Measurements from ENCODE around the gene PRKAG2.
"Not testable (repeated sequence)": the region's sequence is repeated elsewhere in the genome, so short reads cannot be mapped to it uniquely, and the experiment has no call there.

Gene PRKAG2

GRCh38 chr7:151575410-151575809 is 301.5 kb downstream of the PRKAG2 start:
- no peak for FAIRE-seq
- TF ChIP-seq CTCF (IDR thresholded peaks at IDR 0.05; ENCODE audit: insufficient read depth, missing control alignments): no peak
- DNase-seq (ENCODE audit: insufficient read length, low spot score): no peak

DNA sequence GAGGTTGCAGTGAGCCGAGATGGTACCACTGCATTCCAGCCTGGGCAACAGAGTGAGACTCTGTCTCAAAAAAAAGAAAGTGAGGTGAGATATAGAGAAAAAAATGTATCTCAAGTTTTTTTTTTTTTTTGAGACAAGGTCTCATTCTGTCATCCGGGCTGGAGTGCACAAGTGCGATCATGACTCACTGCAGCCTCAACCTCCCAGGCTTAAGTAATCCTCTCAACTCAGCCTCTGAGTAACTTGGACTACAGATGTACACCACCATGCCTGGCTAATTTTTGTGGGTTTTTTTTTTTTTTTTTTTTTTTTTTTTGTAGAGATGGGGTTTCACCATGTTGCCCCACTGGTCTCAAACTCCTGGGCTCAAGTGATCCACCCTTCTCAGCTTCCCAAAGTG is 303.9 kb downstream of the PRKAG2 start:
- DNase-seq (ENCODE audit: insufficient read length, low spot score); FAIRE-seq: not testable (repeated sequence)

- DNase-seq (ENCODE audit: insufficient read length, low spot score): no peak
- FAIRE-seq: no peak
- TF ChIP-seq CTCF (IDR thresholded peaks at IDR 0.05; ENCODE audit: insufficient read depth, missing control alignments): no peak
These were observed 304.8 kb downstream of the PRKAG2 start for GRCh38 chr7:151572136-151572535.

GRCh38 chr7:151571471-151571870 is 305.4 kb downstream of the PRKAG2 start:
- FAIRE-seq (no peak), DNase-seq (ENCODE audit: insufficient read length, low spot score) (no peak)
- no peak for TF ChIP-seq CTCF (IDR thresholded peaks at IDR 0.05; ENCODE audit: insufficient read depth, missing control alignments)

DNA sequence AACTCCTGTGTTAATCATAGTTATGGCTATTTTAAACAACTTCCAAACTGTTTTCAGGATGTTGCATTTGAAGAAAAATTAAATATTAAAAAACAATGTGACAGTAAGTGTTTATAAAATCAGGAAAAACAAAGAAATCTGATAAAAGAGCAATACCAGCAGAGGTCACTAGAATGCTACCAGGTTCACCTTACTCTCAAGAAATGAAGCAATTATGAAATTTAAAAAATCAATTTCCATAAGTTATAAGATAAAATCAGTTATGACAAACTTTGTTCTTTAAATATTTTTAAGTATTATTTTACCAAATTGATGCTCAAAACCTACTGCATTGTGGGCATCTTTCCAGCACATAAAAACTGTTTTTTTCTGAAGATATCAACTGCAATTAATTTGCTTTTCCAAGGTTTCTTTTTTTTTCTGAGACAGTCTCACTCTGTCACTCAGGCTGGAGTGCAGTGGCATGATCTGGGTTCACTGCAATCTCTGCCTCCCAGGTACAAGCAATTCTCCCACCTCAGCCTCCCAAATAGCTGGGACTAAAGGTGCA is 306.5 kb downstream of the PRKAG2 start:
- peak; percentile 42 for TF ChIP-seq CTCF (IDR thresholded peaks at IDR 0.05; ENCODE audit: insufficient read depth, missing control alignments)
- FAIRE-seq (no peak), DNase-seq (ENCODE audit: insufficient read length, low spot score) (no peak)

- TF ChIP-seq CTCF (IDR thresholded peaks at IDR 0.05; ENCODE audit: insufficient read depth, missing control alignments): no peak
- DNase-seq (ENCODE audit: insufficient read length, low spot score) (no peak), FAIRE-seq (no peak)
These were observed 307.7 kb downstream of the PRKAG2 start for GRCh38 chr7:151568956-151569940.

DNA sequence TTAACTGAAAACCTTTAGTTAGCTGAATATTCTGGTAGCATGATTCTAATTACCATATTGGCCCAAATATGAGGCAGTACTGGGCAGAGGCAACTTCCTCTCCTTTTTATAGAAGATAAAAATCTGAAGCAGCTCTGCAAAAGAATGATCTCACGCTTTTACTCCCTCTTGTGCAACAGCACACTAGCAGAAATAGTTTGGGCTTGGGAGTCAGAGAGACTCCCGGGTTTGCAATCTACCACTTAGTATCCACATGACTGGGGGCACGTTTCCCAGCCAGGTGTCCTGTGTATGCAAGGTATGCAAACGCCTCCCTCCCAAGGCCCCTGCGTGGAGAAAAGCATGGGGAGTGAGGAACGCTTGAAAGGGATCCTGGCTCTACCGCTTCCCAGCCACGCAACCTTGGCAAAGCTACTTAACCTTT is 310.0 kb downstream of the PRKAG2 start:
- TF ChIP-seq CTCF (IDR thresholded peaks at IDR 0.05; ENCODE audit: insufficient read depth, missing control alignments): no peak
- no peak for FAIRE-seq
- DNase-seq (ENCODE audit: insufficient read length, low spot score): no peak

Measured in D721Med (cell line).